ENCODE data around the gene XPC.
"Not testable (repeated sequence)": the region's sequence is repeated elsewhere in the genome, so short reads cannot be mapped to it uniquely, and the experiment has no call there.

The XPC gene

DNA sequence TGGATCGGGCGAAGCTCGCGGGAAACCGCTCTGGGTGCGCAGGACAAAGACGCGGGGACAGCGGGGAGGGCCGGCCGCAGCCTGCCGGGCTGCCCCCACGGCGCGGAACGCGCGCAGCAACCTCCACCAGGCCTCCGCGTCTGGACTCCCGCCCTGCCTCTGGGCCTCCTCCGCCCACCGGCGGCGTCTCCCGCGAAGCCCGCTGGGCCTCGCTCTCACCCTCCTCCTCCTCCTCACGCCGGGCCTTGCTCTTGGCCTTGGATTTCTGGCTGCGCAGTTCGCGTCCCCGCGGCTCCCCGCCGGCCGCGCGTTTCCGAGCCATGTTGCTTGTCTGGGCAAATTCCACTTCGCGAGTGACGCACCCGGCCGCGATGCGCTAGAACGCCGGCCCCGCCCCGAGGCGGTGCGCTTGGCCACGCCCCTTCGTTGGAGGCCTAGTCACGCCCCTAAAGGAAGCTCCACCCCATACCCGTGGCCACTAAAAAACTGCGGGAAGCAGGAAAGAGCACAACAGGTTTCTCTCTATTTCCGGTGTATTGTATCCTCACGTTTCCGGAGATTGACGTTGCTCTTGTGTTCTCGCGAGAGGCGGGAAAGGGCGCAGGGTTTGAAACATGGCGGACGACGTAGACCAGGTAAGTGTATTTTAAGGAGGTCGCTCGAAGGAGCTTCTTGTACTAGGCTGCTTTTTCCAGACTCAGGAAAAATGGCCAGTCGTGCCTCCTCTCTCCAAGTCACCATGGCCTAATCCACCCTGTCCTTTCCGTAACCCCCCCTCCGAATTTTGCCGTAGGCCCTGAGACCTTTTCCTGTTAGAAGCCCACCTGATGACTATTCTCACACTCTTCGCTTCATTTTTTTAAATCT lies at the start of gene XPC, which contains the start of gene LSM3:
Gene XPC, minus strand, starts transcription at position 355 of the 867 bp plus-strand sequence. Its CDS starts 33 bp downstream, at position 322.
Gene LSM3, plus strand, starts transcription at position 571 of the 867 bp plus-strand sequence. Its CDS starts 44 bp downstream, at position 615.
- H3K4me3 Mint-ChIP-seq, result peak within 1 kb of the TSS; percentile 96
- H3K9me3 Mint-ChIP-seq, result no peaks in the 10 kb centered on the region
- H3K4me1 Mint-ChIP-seq (ENCODE audit: low read depth), result peaks cover 59% of the 10 kb centered on the region
- no peaks in the 10 kb centered on the region for H3K27me3 Mint-ChIP-seq (ENCODE audit: low read depth)
- peak within 1 kb of the TSS; percentile 99 for H3K27ac Mint-ChIP-seq
- peaks cover 27% of the 10 kb centered on the region for H3K36me3 Mint-ChIP-seq (ENCODE audit: low read depth)

- peaks cover 28% of the 10 kb centered on the region for H3K27me3 Mint-ChIP-seq (ENCODE audit: low read depth)
These were observed 49.5 kb upstream of the XPC start for GRCh38 chr3:14227856-14228255.

DNA sequence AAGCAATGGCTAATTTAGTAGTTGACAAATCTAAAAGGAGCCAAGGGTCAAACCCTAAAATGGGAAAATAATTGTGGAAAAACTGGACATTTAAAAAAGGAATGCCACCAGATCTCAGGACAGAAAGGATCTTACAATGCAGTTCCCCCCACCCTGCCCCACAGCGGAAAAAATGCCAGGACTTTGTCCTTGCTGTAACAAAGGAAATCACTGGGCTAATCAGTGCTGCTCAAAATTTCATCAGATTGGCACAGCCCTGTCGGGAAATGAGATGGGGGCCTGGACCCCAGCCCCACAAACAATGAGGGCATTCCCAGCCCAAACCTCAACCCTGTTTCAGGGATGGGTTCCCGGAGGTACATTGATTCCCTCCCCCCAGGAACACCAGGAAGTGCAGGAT lies 48.0 kb upstream of the XPC start:
- H3K27me3 Mint-ChIP-seq (ENCODE audit: low read depth), result peaks cover 23% of the 10 kb centered on the region
- H3K9me3 Mint-ChIP-seq; H3K4me1 Mint-ChIP-seq (ENCODE audit: low read depth); H3K4me3 Mint-ChIP-seq; H3K27ac Mint-ChIP-seq; H3K36me3 Mint-ChIP-seq (ENCODE audit: low read depth): not testable (repeated sequence)

More at GRCh38 chr3:14227856-14228255, 49.5 kb upstream of the XPC start:
- Mint-ChIP-seq H3K4me3 (no peak overlapping the region), H3K4me1 (ENCODE audit: low read depth) (peaks cover 6% of the 10 kb centered on the region), H3K36me3 (ENCODE audit: low read depth) (peaks cover 2% of the 10 kb centered on the region), H3K9me3 (no peaks in the 10 kb centered on the region), H3K27ac (no peak overlapping the region)

DNA sequence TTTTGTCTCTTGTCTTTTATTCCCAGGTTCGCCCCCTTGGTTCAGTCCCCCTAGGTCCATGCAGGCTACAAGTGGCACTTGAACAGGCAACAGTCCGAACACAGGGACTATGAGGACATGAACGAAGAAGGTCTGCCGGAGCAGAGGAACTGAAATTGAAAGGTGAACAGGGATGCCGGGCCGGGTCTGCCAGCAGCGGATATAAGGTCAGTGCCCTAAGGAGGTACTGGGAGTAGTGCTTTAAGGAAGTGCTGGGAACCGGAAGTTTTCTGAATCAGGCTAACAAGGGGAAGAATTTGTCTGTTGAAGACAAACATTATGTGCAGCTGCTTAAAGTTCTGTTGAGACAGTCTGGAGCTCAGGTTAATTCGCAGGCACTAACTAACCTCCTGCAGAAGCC lies 47.0 kb upstream of the XPC start:
- no peaks in the 10 kb centered on the region for H3K36me3 Mint-ChIP-seq (ENCODE audit: low read depth)
- H3K4me3 Mint-ChIP-seq, result no peak overlapping the region
- no peak overlapping the region for H3K27ac Mint-ChIP-seq
- H3K4me1 Mint-ChIP-seq (ENCODE audit: low read depth), result no peaks in the 10 kb centered on the region
- H3K27me3 Mint-ChIP-seq (ENCODE audit: low read depth), result peaks cover 17% of the 10 kb centered on the region
- peaks cover 6% of the 10 kb centered on the region for H3K9me3 Mint-ChIP-seq

DNA sequence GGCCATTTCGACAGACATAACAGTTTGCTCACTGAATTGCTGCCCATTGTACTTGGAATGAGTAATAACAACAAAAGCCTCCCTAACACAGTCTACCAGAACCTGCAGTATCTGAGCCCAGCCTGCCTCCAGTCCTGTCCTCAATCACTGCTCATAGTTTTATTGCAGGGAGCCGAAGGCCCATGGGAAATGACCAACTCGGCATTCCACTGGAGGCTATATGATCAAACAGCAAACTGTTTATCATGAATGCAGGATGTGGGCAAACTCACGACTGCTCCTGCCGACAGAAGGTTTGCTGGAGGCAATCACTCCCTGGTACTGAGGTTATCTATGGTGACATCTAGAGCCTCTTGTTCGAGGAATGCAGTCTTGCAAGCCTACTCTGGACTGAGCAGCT lies 46.5 kb upstream of the XPC start:
- peaks cover 22% of the 10 kb centered on the region for H3K27me3 Mint-ChIP-seq (ENCODE audit: low read depth)
- no peaks in the 10 kb centered on the region for H3K36me3 Mint-ChIP-seq (ENCODE audit: low read depth)
- no peaks in the 10 kb centered on the region for H3K4me1 Mint-ChIP-seq (ENCODE audit: low read depth)
- H3K4me3 Mint-ChIP-seq, result no peak overlapping the region
- H3K27ac Mint-ChIP-seq, result no peak overlapping the region
- H3K9me3 Mint-ChIP-seq, result peaks cover 6% of the 10 kb centered on the region

DNA sequence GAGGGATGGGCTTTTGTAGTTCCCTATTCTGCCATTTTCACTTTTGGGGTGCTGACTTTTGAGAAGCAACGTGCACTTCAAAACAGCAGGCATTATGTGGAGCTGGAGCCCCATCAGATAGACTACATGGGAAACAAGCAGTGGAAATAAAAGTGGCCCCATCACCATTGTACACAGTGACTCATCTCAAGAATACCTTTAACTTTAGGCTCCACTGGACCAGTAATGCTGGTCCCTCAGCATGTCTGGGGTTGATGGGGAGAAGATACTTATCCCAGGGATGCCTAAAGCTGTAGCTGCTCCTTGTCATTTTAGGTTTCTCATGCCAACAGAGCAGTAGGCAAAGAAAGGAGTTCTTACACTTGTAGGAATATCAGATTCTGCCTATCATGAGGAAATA lies 45.2 kb upstream of the XPC start:
- Mint-ChIP-seq H3K9me3 (peaks cover 6% of the 10 kb centered on the region), H3K36me3 (ENCODE audit: low read depth) (no peaks in the 10 kb centered on the region), H3K27me3 (ENCODE audit: low read depth) (peaks cover 24% of the 10 kb centered on the region), H3K4me3 (no peak overlapping the region), H3K4me1 (ENCODE audit: low read depth) (no peaks in the 10 kb centered on the region), H3K27ac (no peak overlapping the region)

GRCh38 chr3:14222900-14223594 lies 44.6 kb upstream of the XPC start:
- peaks cover 6% of the 10 kb centered on the region for H3K9me3 Mint-ChIP-seq
- no peaks in the 10 kb centered on the region for H3K4me1 Mint-ChIP-seq (ENCODE audit: low read depth)
- H3K4me3 Mint-ChIP-seq, result no peak overlapping the region
- H3K36me3 Mint-ChIP-seq (ENCODE audit: low read depth), result no peaks in the 10 kb centered on the region
- H3K27ac Mint-ChIP-seq, result no peak overlapping the region
- H3K27me3 Mint-ChIP-seq (ENCODE audit: low read depth), result peaks cover 24% of the 10 kb centered on the region

DNA sequence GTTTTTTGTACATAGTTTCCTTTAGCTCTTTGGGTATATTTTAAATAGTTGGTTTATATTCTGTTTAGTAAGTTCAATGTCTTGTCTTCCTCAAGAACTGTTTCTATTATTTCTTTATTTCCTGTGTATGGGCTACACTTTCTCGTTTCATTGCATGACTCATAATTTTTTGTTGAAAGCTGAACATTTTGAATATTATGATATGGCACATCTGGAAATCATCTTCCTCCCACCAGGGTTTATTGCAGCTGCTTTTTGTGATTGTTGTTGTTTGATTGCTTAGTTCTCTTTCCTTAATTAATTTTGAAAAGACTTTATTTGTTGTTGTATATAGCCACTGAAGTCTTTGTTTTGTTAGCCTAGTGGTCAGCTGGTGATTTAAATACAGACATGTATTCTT lies 44.1 kb upstream of the XPC start:
- Mint-ChIP-seq H3K4me1 (ENCODE audit: low read depth) (no peaks in the 10 kb centered on the region), H3K27me3 (ENCODE audit: low read depth) (peaks cover 24% of the 10 kb centered on the region), H3K27ac (no peak overlapping the region)

DNA sequence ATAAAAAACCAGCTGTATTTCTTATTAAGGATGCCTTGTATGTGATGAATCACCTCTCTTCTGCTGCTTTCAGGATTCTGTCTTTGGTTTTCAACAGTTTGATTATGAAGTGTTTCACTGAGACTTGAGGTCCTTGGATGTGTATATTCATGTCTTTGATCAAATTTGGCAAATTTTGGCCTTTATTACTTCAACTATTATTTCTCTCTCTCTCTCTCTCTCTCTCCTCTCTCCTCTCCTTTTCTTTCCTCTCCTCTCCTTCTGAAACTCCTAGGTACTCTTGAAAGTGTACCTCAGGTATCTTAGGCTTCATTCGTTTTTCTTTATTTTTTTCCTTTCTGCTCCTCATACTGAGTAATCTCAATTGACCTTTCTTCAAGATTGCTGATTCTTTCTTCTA lies 43.5 kb upstream of the XPC start:
- no peaks in the 10 kb centered on the region for H3K36me3 Mint-ChIP-seq (ENCODE audit: low read depth)
- no peak overlapping the region for H3K27ac Mint-ChIP-seq

More for the DNA sequence above, 44.1 kb upstream of the XPC start:
- Mint-ChIP-seq H3K9me3 (peaks cover 6% of the 10 kb centered on the region), H3K36me3 (ENCODE audit: low read depth) (no peaks in the 10 kb centered on the region), H3K4me3 (no peak overlapping the region)

GRCh38 chr3:14220933-14221332 lies 42.5 kb upstream of the XPC start:
- Mint-ChIP-seq H3K9me3 (peaks cover 6% of the 10 kb centered on the region), H3K27ac (no peak overlapping the region), H3K4me3 (no peak overlapping the region), H3K36me3 (ENCODE audit: low read depth) (no peaks in the 10 kb centered on the region), H3K27me3 (ENCODE audit: low read depth) (peaks cover 24% of the 10 kb centered on the region), H3K4me1 (ENCODE audit: low read depth) (no peaks in the 10 kb centered on the region)

More for the DNA sequence above, 43.5 kb upstream of the XPC start:
- no peaks in the 10 kb centered on the region for H3K4me1 Mint-ChIP-seq (ENCODE audit: low read depth)
- peaks cover 24% of the 10 kb centered on the region for H3K27me3 Mint-ChIP-seq (ENCODE audit: low read depth)
- peaks cover 6% of the 10 kb centered on the region for H3K9me3 Mint-ChIP-seq
- H3K4me3 Mint-ChIP-seq, result no peak overlapping the region

- no peaks in the 10 kb centered on the region for H3K36me3 Mint-ChIP-seq (ENCODE audit: low read depth)
- peaks cover 6% of the 10 kb centered on the region for H3K9me3 Mint-ChIP-seq
- no peak overlapping the region for H3K4me3 Mint-ChIP-seq
- H3K27ac Mint-ChIP-seq, result no peak overlapping the region
- H3K27me3 Mint-ChIP-seq (ENCODE audit: low read depth), result peaks cover 16% of the 10 kb centered on the region
- H3K4me1 Mint-ChIP-seq (ENCODE audit: low read depth), result no peaks in the 10 kb centered on the region
These were observed 40.0 kb upstream of the XPC start for GRCh38 chr3:14218355-14218754.

- Mint-ChIP-seq H3K4me3 (no peak overlapping the region), H3K9me3 (peaks cover 6% of the 10 kb centered on the region), H3K27ac (no peak overlapping the region), H3K4me1 (ENCODE audit: low read depth) (no peaks in the 10 kb centered on the region), H3K36me3 (ENCODE audit: low read depth) (no peaks in the 10 kb centered on the region), H3K27me3 (ENCODE audit: low read depth) (peaks cover 8% of the 10 kb centered on the region)
These were observed 38.1 kb upstream of the XPC start for GRCh38 chr3:14216257-14217048.

DNA sequence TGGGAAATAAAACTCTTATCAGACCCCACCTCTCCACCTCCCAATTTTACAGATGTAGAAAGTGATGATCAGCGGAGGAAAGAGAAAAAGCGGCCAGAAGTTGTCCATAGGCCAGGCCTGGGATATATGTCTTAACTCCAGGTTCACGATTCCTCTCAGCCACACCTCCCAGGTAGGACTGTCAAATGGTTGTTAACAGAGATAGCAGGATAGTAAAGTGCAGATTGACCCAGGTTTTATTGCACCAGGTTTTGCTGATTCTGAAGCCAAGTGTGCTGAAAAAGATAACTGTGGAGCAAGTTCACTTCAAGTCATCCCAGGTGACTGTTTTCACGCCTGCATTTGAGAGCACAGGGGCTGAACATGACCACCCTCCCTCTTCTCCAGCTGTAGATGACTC lies 36.4 kb upstream of the XPC start:
- Mint-ChIP-seq H3K36me3 (ENCODE audit: low read depth) (no peaks in the 10 kb centered on the region), H3K4me3 (no peak overlapping the region), H3K27ac (no peak overlapping the region), H3K27me3 (ENCODE audit: low read depth) (peaks cover 1% of the 10 kb centered on the region), H3K9me3 (no peaks in the 10 kb centered on the region), H3K4me1 (ENCODE audit: low read depth) (no peaks in the 10 kb centered on the region)

DNA sequence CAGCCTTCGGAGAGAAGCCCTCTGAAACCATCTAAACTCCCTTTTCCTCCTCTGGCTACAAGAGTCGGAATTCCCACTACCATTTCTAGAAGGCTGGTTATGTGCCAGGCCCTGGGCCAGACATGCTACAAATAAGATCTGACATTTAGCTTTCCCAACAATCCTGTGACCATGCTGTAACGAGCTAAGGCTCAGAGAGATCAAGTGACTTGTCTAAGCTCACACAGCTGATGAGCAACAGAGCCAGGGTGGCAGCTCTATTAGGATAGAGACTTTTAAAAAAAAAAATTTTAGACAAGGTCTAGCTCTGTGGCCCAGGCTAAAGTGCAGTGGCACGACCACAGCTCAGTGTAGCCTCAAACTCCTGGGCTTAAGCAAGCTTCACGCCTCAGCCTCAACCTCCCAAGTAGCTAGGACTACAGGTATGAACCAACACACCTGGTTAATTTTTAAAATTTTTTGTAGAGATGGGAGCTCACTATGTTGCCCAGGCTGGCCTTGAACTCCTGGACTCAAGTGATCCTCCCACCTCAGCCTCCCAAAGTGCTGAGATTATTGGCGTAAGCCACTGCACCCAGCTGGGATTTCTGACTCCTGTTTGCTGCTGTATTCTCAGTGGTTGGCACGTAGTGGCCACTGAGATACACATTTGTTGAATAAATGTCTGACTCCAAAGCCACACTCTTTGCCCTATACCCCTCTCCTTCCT lies 34.8 kb upstream of the XPC start:
- no peak overlapping the region for H3K4me3 Mint-ChIP-seq
- H3K27ac Mint-ChIP-seq, result no peak overlapping the region
- H3K27me3 Mint-ChIP-seq (ENCODE audit: low read depth), result no peaks in the 10 kb centered on the region
- H3K4me1 Mint-ChIP-seq (ENCODE audit: low read depth), result no peaks in the 10 kb centered on the region
- no peaks in the 10 kb centered on the region for H3K9me3 Mint-ChIP-seq
- H3K36me3 Mint-ChIP-seq (ENCODE audit: low read depth), result no peaks in the 10 kb centered on the region

Data from T-helper 1 cell treated with Interleukin-12 subunit alpha and Interleukin-12 subunit beta and Interleukin-4 antibody, amounts not matched to agents 30 μg/mL and 1 μg/mL, for 36 hours (primary cell).